T-cell (primary cell): ENCODE data around the gene ATRNL1. TPM values are rescaled to one million over a fixed set of nuclear protein-coding genes. Genes with fewer than 3 reads are reported as not detected.

ENCODE experiments used
- ATAC-seq, 4 experiments: fragments of 200-7000 bp in 3 of 4; fragments of 150-1000 bp in 1 of 4; cut with Tn5 transposase; replicated peaks in 1 of 4; 1 replicate in 3 of 4; 2 replicates in 1 of 4; pipeline ENCODE4 v1.10.0; 2021; ENCODE audit warnings: moderate library complexity in 3 of 4, mild to moderate bottlenecking in 2 of 4, moderate number of reproducible peaks in 1 of 4
- CTCF ChIA-PET, 2 donors: fragments of 300-600 bp; sonication (Branson Sonifier 250); formaldehyde crosslinking; loops; one replicate each; lab custom pipeline; 2022; ENCODE audit warnings: antibody characterized with exemption in 2 of 2; lab: Charles Lee
- POLR2A ChIA-PET, 2 donors: fragments of 300-600 bp; sonication (Branson Sonifier 250); formaldehyde crosslinking; loops; one replicate each; lab custom pipeline; 2022; ENCODE audit warnings: antibody characterized with exemption in 2 of 2; lab: Charles Lee
- DNase-seq, 35 experiments: peaks; one replicate each; pipeline versions ENCODE4 v3.0.0 to v3.0.0-alpha.2; 2013 to 2023
- H3K27ac ChIP-seq: one replicate; pipeline ENCODE4 v1.5.1; 2013; ENCODE audit warnings: low read length
- H3K27me3 ChIP-seq, 2 experiments: replicated peaks in 1 of 2; 1 replicate in 1 of 2; 2 replicates in 1 of 2; pipeline versions ENCODE4 v1.6.1 to v1.7.0; 2013; ENCODE audit warnings: low read length in 1 of 2, mixed read lengths in 1 of 2; ENCODE audit not compliant: control insufficient read depth in 2 of 2, insufficient read depth in 2 of 2; ENCODE audit errors: extremely low read depth in 1 of 2
- H3K36me3 ChIP-seq, 2 donors: 1 replicate in 1 of 2; 2 replicates in 1 of 2; pipeline versions ENCODE4 v1.6.1 to v1.7.0; 2013; ENCODE audit warnings: low read length in 1 of 2; ENCODE audit not compliant: control insufficient read depth in 2 of 2, insufficient read depth in 1 of 2; ENCODE audit errors: extremely low read depth in 1 of 2
- H3K4me1 ChIP-seq, 2 experiments: 1 replicate in 1 of 2; 2 replicates in 1 of 2; pipeline versions ENCODE4 v1.6.1 to v1.7.0; 2013; ENCODE audit warnings: low read length in 2 of 2, mixed read lengths in 1 of 2; ENCODE audit not compliant: insufficient read depth in 2 of 2, control insufficient read depth in 1 of 2; ENCODE audit errors: extremely low read depth in 1 of 2
- H3K4me3 ChIP-seq, 2 donors: 1 replicate in 1 of 2; 2 replicates in 1 of 2; pipeline versions ENCODE4 v1.5.1 to v1.7.0; 2013; ENCODE audit warnings: mild to moderate bottlenecking in 2 of 2, low read length in 1 of 2, moderate library complexity in 1 of 2; ENCODE audit not compliant: control insufficient read depth in 1 of 2; ENCODE audit errors: extremely low read depth in 1 of 2
- H3K9me3 ChIP-seq: 2 replicates; pipeline ENCODE4 v1.7.0; 2013
- H3K27ac Mint-ChIP-seq, 2 donors: one replicate each; pipeline ENCODE4 v1.8.0; 2020 to 2021; ENCODE audit warnings: mild to moderate bottlenecking in 2 of 2, mixed read lengths in 2 of 2
- H3K27me3 Mint-ChIP-seq, 2 donors: one replicate each; pipeline ENCODE4 v1.8.0; 2021 to 2022; ENCODE audit warnings: mixed read lengths in 2 of 2
- H3K36me3 Mint-ChIP-seq: one replicate; pipeline ENCODE4 v1.8.0; 2021; ENCODE audit warnings: mixed read lengths
- H3K4me1 Mint-ChIP-seq, 3 donors: one replicate each; pipeline ENCODE4 v1.8.0; 2020 to 2022; ENCODE audit warnings: mixed read lengths in 3 of 3, mild to moderate bottlenecking in 1 of 3
- H3K4me3 Mint-ChIP-seq, 3 donors: one replicate each; pipeline ENCODE4 v1.8.0; 2020 to 2022; ENCODE audit warnings: mild to moderate bottlenecking in 3 of 3, mixed read lengths in 3 of 3, moderate library complexity in 3 of 3
- H3K9me3 Mint-ChIP-seq, 3 donors: one replicate each; pipeline ENCODE4 v1.8.0; 2020 to 2022; ENCODE audit warnings: mixed read lengths in 3 of 3
- WGBS: methylation state at CpG from one replicate; pipeline ENCODE4 v1.1.5; 2013; ENCODE audit warnings: missing lambda C conversion rate; ENCODE audit not compliant: insufficient coverage; 5-methylcytosine and 5-hydroxymethylcytosine counted together
- total RNA-seq, 35 experiments: library from RNA in 6 of 35; stranded (reverse) in 6 of 35; fragments of 120-200 nt in 1 of 35; gene quantifications; one replicate each; pipeline versions ENCODE4 v1.2.1 to v1.2.4 and lab custom pipeline; 2013 to 2026

Gene ATRNL1
- total RNA-seq, 5 donors from 2014 or later (not counting 1 experiment from before 2014, with no cell fraction given): 0.18 to 0.35 (median 0.20) TPM; not detected in 2

GRCh38 chr10:115937768-115938056 is 844.5 kb downstream of the ATRNL1 start:
- ATAC-seq (no peak), DNase-seq (no peak)
- H3K4me1 ChIP-seq: peaks cover 0 to 3% of the 10 kb centered on the region in 2 experiments
- H3K4me3 ChIP-seq: no peak overlapping the region
- Mint-ChIP-seq H3K36me3 (no peaks in the 10 kb centered on the region), H3K4me3 (no peak overlapping the region), H3K4me1 (no peaks in the 10 kb centered on the region), H3K27me3 (no peaks in the 10 kb centered on the region), H3K27ac (no peak overlapping the region), H3K9me3 (peaks cover 3 to 28% (median 13%) of the 10 kb centered on the region in 3 donors)
- no peaks in the 10 kb centered on the region for H3K27me3 ChIP-seq
- ChIA-PET CTCF (interaction anchor here in 1 of 2 donors (0.6 kb wide), 1 partner anchor 25 kb away, joined by 3 read pairs; no protein-coding TSS in a partner anchor), POLR2A (no interaction called here)
- no CpG with 5 or more reads among the region's 3 CpGs for WGBS
- H3K27ac ChIP-seq: no peak overlapping the region
- H3K9me3 ChIP-seq: no peaks in the 10 kb centered on the region
- H3K36me3 ChIP-seq: no peaks in the 10 kb centered on the region

GRCh38 chr10:115939101-115939854 is 846.1 kb downstream of the ATRNL1 start:
- DNase-seq (no peak), ATAC-seq (no peak)
- no peaks in the 10 kb centered on the region for H3K36me3 ChIP-seq
- H3K27ac Mint-ChIP-seq: no peak overlapping the region
- H3K4me3 Mint-ChIP-seq: no peak overlapping the region
- peaks cover 0 to 3% of the 10 kb centered on the region in 2 experiments for H3K4me1 ChIP-seq
- H3K9me3 ChIP-seq: no peaks in the 10 kb centered on the region
- no peaks in the 10 kb centered on the region for H3K27me3 ChIP-seq
- WGBS: 75% methylated on average over 5 of the region's 7 CpGs
- H3K27ac ChIP-seq: no peak overlapping the region
- peaks cover 3 to 27% (median 18%) of the 10 kb centered on the region in 3 donors for H3K9me3 Mint-ChIP-seq
- POLR2A ChIA-PET: interaction anchor here in 1 of 2 donors (0.9 kb wide), 1 partner anchor 12 kb away, joined by 3 read pairs; no protein-coding TSS in a partner anchor
- no peaks in the 10 kb centered on the region for H3K36me3 Mint-ChIP-seq
- H3K27me3 Mint-ChIP-seq: no peaks in the 10 kb centered on the region
- H3K4me1 Mint-ChIP-seq: no peaks in the 10 kb centered on the region
- CTCF ChIA-PET: no interaction called here
- H3K4me3 ChIP-seq: no peak overlapping the region

- POLR2A ChIA-PET: no interaction called here
These were observed 848.2 kb downstream of the ATRNL1 start for GRCh38 chr10:115941361-115941771.

GRCh38 chr10:115942101-115942500 is 848.9 kb downstream of the ATRNL1 start:
- H3K36me3 Mint-ChIP-seq: no peaks in the 10 kb centered on the region
- Histone ChIP-seq H3K36me3 (no peaks in the 10 kb centered on the region), H3K9me3 (no peaks in the 10 kb centered on the region), H3K4me1 (peaks cover 0 to 3% of the 10 kb centered on the region in 2 experiments), H3K27ac (no peak overlapping the region), H3K27me3 (no peaks in the 10 kb centered on the region), H3K4me3 (no peak overlapping the region)
- no peak overlapping the region for H3K27ac Mint-ChIP-seq
- 84% methylated on average over 3 of the region's 4 CpGs for WGBS
- H3K9me3 Mint-ChIP-seq: peaks cover 5 to 18% (median 12%) of the 10 kb centered on the region in 3 donors
- POLR2A ChIA-PET: no interaction called here
- H3K4me3 Mint-ChIP-seq: no peak overlapping the region
- DNase-seq (no peak), ATAC-seq (no peak)
- CTCF ChIA-PET: no interaction called here
- no peaks in the 10 kb centered on the region for H3K4me1 Mint-ChIP-seq
- no peaks in the 10 kb centered on the region for H3K27me3 Mint-ChIP-seq

More at GRCh38 chr10:115941361-115941771, 848.2 kb downstream of the ATRNL1 start:
- Mint-ChIP-seq H3K27ac (no peak overlapping the region), H3K36me3 (no peaks in the 10 kb centered on the region), H3K4me3 (no peak overlapping the region), H3K27me3 (no peaks in the 10 kb centered on the region), H3K9me3 (peaks cover 5 to 18% (median 16%) of the 10 kb centered on the region in 3 donors), H3K4me1 (no peaks in the 10 kb centered on the region)
- no peaks in the 10 kb centered on the region for H3K9me3 ChIP-seq
- H3K4me3 ChIP-seq: no peak overlapping the region
- CTCF ChIA-PET: no interaction called here
- no peak overlapping the region for H3K27ac ChIP-seq
- no peak for ATAC-seq
- DNase-seq: no peak
- H3K4me1 ChIP-seq: peaks cover 0 to 3% of the 10 kb centered on the region in 2 experiments
- WGBS: no CpG with 5 or more reads among the region's 3 CpGs
- H3K36me3 ChIP-seq: no peaks in the 10 kb centered on the region
- H3K27me3 ChIP-seq: no peaks in the 10 kb centered on the region

- Histone ChIP-seq H3K27me3 (no peaks in the 10 kb centered on the region), H3K4me1 (no peaks in the 10 kb centered on the region), H3K36me3 (no peaks in the 10 kb centered on the region), H3K27ac (no peak overlapping the region), H3K9me3 (no peaks in the 10 kb centered on the region), H3K4me3 (no peak overlapping the region)
- Mint-ChIP-seq H3K27me3 (no peaks in the 10 kb centered on the region), H3K9me3 (peaks cover 5 to 17% (median 12%) of the 10 kb centered on the region in 3 donors), H3K27ac (no peak overlapping the region), H3K4me3 (no peak overlapping the region), H3K36me3 (no peaks in the 10 kb centered on the region), H3K4me1 (no peaks in the 10 kb centered on the region)
- ChIA-PET POLR2A (no interaction called here), CTCF (no interaction called here)
- ATAC-seq (no peak), DNase-seq (no peak)
- 100% methylated on average over 1 of the region's 6 CpGs for WGBS
These were observed 851.4 kb downstream of the ATRNL1 start for GRCh38 chr10:115944538-115944937.

GRCh38 chr10:115945701-115946445 is 852.7 kb downstream of the ATRNL1 start:
- ChIA-PET POLR2A (no interaction called here), CTCF (no interaction called here)
- H3K4me1 Mint-ChIP-seq: no peaks in the 10 kb centered on the region
- H3K27ac Mint-ChIP-seq: no peak overlapping the region
- WGBS: no CpG with 5 or more reads among the region's 3 CpGs
- DNase-seq (no peak), ATAC-seq (no peak)
- Histone ChIP-seq H3K27me3 (no peaks in the 10 kb centered on the region), H3K9me3 (no peaks in the 10 kb centered on the region), H3K4me1 (no peaks in the 10 kb centered on the region), H3K27ac (no peak overlapping the region), H3K36me3 (no peaks in the 10 kb centered on the region), H3K4me3 (no peak overlapping the region)
- no peak overlapping the region for H3K4me3 Mint-ChIP-seq
- peaks cover 2 to 6% (median 5%) of the 10 kb centered on the region in 3 donors for H3K9me3 Mint-ChIP-seq
- no peaks in the 10 kb centered on the region for H3K36me3 Mint-ChIP-seq
- H3K27me3 Mint-ChIP-seq: no peaks in the 10 kb centered on the region
